Stimulated activated CD4-positive, alpha-beta T cell treated with anti-CD3 and anti-CD28 coated beads, TNF-alpha, amount 100 ng/mL, for 24 hours (primary cell): ENCODE results near the gene DENND2A.
"Not testable (repeated sequence)": the region's sequence is repeated elsewhere in the genome, so short reads cannot be mapped to it uniquely, and the experiment has no call there.

Experiments
- DNase-seq, 3 experiments: peaks; one replicate each; pipeline ENCODE4 v3.0.0-alpha.2; 2020; ENCODE audit warnings: low read depth in 3 of 3

Gene DENND2A, protein sequence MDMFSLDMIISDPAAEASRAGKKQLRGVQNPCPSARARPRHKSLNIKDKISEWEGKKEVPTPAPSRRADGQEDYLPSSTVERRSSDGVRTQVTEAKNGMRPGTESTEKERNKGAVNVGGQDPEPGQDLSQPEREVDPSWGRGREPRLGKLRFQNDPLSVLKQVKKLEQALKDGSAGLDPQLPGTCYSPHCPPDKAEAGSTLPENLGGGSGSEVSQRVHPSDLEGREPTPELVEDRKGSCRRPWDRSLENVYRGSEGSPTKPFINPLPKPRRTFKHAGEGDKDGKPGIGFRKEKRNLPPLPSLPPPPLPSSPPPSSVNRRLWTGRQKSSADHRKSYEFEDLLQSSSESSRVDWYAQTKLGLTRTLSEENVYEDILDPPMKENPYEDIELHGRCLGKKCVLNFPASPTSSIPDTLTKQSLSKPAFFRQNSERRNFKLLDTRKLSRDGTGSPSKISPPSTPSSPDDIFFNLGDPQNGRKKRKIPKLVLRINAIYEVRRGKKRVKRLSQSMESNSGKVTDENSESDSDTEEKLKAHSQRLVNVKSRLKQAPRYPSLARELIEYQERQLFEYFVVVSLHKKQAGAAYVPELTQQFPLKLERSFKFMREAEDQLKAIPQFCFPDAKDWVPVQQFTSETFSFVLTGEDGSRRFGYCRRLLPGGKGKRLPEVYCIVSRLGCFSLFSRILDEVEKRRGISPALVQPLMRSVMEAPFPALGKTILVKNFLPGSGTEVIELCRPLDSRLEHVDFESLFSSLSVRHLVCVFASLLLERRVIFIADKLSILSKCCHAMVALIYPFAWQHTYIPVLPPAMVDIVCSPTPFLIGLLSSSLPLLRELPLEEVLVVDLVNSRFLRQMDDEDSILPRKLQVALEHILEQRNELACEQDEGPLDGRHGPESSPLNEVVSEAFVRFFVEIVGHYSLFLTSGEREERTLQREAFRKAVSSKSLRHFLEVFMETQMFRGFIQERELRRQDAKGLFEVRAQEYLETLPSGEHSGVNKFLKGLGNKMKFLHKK

GRCh38 chr7:140640727-140641523 lies at the start of gene DENND2A:
TSS of gene DENND2A (minus strand) at chr7:140640813. CDS start at chr7:140602397, 38,416 bp downstream.
- DNase-seq = no peak

GRCh38 chr7:140689199-140690152 lies 48.9 kb upstream of the DENND2A start:
- no peak for DNase-seq

- DNase-seq = no peak
Observed at GRCh38 chr7:140688341-140688740, 47.7 kb upstream of the DENND2A start.

DNA sequence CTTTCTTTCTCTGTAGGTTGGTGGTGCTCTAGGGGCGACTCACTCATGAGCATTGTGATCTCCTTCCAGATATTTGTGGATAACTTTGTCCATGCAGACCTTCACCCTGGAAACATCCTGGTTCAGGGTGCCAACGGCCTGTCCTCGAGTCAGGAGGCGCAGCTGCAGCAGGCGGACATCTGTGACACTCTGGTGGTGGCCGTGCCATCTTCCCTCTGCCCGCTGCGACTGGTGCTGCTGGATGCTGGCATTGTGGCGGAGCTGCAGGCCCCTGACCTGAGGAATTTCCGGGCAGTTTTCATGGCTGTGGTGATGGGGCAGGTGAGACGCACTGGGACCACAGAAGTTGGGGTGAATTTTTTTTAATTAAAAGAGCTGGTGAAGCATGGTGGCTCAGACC lies 46.3 kb upstream of the DENND2A start:
- no peak for DNase-seq

DNA sequence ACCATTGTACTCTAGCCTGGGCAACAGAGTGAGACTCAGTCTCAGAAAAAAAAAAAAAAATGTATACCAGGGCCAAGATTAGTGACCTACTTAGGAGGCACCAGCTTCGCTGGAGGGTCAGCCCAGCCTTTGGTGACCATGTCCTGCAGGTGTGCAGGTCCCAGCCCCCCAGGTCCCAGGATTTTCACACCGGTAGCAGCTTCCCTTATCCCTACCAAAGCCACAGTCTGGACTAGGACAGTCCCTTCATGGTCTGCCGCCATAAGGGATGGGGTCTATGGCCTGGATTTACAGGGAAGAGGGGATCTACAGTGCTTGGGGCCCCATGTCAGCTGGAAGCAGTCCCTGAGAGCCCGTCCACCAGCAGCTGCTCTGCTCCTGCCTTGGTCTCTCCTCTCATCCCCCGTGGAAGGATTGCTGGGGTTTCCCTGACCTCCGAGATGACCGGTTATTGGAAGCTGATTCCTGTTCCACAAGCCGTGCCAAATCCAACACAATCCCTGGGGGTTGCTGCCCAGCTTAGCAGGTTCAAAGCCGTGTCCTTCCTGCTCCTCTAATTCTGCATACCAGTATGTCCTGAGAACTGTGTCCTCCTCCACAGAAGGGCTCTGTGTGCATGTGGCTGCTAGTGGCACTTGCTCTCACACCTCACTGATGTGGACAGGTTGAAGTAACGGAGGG lies 44.9 kb upstream of the DENND2A start:
- no peak for DNase-seq

DNA sequence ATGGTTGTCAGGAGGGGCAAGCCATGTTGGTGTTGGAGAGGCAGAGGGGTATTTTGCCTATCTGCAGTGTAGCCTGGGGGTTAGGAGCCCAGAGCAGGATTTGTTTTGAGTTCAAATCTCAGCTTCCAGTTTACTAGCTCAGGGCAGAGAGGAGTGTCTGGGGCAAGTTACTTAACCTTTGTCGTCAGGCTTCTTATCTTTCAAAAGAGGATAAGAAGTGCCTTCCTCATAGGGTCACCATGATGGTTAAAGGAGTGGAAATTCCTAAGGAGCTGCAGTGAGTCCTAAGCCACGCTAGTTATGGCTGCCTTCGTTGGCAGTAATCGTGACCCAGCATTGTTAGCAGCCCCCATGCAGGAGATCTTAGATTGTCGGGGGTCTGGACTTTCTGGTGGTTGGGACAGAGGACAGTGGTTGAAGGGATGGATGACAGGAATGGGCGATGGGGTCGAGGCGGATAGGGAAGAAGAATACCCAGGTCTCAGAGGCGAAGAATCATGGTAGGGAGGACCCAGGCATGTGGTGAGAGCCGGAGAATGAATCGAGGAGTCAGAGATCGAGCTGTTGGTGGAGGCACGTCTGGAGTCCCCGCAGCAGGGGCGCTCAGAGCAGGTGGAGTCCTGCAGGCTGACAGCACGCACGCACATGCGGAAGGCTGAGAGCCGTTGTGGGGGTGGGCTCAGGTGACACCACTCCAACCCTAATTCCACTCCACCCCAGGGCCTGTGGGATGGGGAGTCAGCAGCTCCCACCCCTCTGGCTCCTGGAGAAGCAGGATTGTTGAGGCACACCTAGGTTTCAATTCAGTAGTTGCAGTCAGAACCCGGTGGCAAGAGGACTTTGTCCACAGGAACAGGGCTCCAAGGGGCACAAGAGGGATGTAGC lies 43.7 kb upstream of the DENND2A start:
- no peak for DNase-seq

DNA sequence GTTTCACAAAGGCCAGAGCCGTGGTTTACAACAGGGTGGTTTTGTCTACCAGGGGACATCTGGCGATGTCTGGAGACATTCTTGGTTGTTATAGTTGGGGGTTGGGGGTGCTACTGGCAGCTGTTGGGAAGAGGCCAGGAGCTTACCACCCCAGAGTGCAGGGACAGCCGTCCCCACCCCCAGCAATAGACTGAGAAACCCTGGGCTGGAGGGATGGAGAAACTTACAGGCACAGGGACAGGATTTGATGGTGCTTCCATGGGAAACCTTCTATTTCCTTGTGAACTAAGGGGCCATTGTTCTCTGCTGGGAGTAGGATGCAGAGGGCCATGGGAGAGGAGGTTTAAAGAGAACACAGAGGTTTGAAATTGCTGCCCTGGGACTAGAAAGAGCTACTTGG lies 43.0 kb upstream of the DENND2A start:
- no peak for DNase-seq

DNA sequence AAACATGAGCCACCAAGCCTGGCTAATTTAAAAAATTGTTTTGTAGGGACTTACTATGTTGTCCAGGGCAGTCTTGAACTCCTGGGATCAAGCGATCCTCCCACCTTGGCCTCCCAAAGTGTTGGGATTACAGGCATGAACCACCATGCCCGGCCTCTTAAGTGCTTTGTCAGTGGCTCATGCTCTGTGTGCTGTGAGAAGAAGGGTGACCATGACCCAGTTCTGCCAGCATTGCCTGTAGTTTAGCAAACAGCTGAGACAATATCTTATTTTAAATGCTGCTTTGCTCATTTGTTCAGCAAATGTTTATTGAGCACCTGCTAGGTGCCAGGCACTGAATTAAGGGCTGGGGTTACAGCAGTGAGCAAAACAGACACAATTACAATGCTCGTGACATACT lies 41.2 kb upstream of the DENND2A start:
- DNase-seq = no peak

GRCh38 chr7:140680886-140681285 lies 40.3 kb upstream of the DENND2A start:
- no peak for DNase-seq

GRCh38 chr7:140679186-140679585 lies 38.6 kb upstream of the DENND2A start:
- DNase-seq = no peak

- DNase-seq = no peak
Observed at GRCh38 chr7:140678816-140679130, 38.2 kb upstream of the DENND2A start.

GRCh38 chr7:140678081-140678815 lies 37.6 kb upstream of the DENND2A start:
- DNase-seq = no peak

- DNase-seq = no peak
Observed at GRCh38 chr7:140677496-140677895, 36.9 kb upstream of the DENND2A start.

DNA sequence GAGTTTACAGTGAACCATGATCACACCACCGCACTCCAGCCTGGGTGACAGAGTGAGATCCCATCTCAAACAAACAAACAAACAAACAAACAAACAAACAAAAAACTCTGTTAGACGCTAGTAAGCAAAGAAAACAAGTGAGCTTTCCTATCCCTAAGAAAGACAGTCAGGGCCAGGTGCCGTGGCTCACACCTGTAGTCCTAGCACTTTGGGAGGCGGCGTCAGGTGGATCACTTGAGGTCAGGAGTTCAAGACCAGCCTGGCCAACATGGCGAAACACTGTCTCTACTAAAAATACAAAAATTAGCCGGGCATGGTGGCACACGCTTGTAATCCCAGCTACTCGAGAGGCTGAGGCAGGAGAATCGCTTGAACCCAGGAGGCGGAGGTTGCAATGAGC lies 36.3 kb upstream of the DENND2A start:
- not testable (repeated sequence) for DNase-seq

- DNase-seq = no peak
Observed at GRCh38 chr7:140676306-140676705, 35.7 kb upstream of the DENND2A start.

DNA sequence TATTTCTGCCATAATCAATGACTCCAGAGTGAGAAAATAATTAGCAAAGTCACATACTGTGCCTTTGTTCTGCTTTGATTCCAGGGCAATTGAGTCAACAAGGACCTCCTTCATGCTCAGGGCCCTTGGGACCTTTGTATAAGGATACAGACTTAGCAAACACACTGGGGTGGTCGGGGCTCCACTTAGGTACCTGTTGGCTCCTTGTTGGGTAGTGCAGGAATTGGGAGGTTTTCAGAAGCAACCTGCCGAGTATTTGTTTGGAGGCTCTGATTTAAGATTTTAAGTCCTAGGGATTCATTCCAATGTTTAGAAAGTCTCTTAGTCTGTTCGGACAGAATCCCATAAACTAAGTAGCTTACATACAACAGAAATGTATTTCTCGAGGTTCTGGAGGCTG lies 35.1 kb upstream of the DENND2A start:
- DNase-seq = no peak

GRCh38 chr7:140674899-140675701 lies 34.5 kb upstream of the DENND2A start:
- DNase-seq = no peak

GRCh38 chr7:140674356-140674800 lies 33.8 kb upstream of the DENND2A start:
- DNase-seq = no peak
